Keratinocyte (primary cell): ENCODE measurements around the gene C4orf50.

Source experiments
- EZH2 ChIP-seq: IDR thresholded peaks from one replicate; pipeline ENCODE4 v1.6.1; 2012; ENCODE audit warnings: inconsistent platforms, mild to moderate bottlenecking, low read length, moderate library complexity
- TF ChIP-seq, protein P1 (sequence below), 3 experiments: IDR thresholded peaks in 1 of 3; conservative IDR thresholded peaks in 1 of 3; optimal IDR thresholded peaks in 1 of 3; 2 replicates in 2 of 3; 3 replicates in 1 of 3; pipeline versions ENCODE3 to v1.5.1; 2011; ENCODE audit warnings: low read length in 3 of 3, mild to moderate bottlenecking in 3 of 3, moderate library complexity in 2 of 3, control low read depth in 1 of 3, inconsistent platforms in 1 of 3; ENCODE audit not compliant: insufficient read depth in 2 of 3; ENCODE audit errors: extremely low read depth in 1 of 3

DNA sequence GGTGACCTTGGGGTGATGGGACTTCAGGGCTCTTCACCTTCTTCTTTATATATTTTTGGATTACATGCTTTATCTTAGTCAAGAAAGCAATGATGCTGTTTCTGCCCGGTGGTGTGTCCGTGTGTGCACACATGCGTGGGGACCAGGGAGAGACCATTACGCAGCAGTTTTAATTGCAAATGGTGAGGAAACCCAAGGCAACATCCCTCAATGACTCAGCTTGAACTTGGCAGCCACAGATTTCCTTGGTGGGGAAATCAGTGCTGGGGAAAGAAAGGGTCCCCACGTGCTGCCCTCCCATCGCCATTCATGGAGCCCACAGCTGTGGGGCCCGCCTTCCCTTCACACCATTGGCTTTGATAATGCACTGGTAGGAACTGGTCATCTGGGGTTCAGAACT is 46.2 kb upstream of the C4orf50 start:
- TF ChIP-seq, protein P1, sequence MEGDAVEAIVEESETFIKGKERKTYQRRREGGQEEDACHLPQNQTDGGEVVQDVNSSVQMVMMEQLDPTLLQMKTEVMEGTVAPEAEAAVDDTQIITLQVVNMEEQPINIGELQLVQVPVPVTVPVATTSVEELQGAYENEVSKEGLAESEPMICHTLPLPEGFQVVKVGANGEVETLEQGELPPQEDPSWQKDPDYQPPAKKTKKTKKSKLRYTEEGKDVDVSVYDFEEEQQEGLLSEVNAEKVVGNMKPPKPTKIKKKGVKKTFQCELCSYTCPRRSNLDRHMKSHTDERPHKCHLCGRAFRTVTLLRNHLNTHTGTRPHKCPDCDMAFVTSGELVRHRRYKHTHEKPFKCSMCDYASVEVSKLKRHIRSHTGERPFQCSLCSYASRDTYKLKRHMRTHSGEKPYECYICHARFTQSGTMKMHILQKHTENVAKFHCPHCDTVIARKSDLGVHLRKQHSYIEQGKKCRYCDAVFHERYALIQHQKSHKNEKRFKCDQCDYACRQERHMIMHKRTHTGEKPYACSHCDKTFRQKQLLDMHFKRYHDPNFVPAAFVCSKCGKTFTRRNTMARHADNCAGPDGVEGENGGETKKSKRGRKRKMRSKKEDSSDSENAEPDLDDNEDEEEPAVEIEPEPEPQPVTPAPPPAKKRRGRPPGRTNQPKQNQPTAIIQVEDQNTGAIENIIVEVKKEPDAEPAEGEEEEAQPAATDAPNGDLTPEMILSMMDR (optimal IDR thresholded peaks at IDR 0.05 in 1 of 3, IDR thresholded peaks at IDR 0.05 in 1 of 3, conservative IDR thresholded peaks at IDR 0.05 in 1 of 3; ENCODE audit: extremely low read depth in 1 of 3, insufficient read depth in 2 of 3, low read length in 3 of 3) = no peak
- no peak for TF ChIP-seq EZH2
